ENCODE data around the gene CCM2.
"Not testable (repeated sequence)": the region's sequence is repeated elsewhere in the genome, so short reads cannot be mapped to it uniquely, and the experiment has no call there.

The CCM2 gene

GRCh38 chr7:44983742-44984477, 16.1 kb upstream of the CCM2 start:
- no peak for DNase-seq

GRCh38 chr7:44984478-44984758, 15.6 kb upstream of the CCM2 start:
- no peak for DNase-seq

GRCh38 chr7:44985033-44985695, 14.8 kb upstream of the CCM2 start:
- DNase-seq = no peak

GRCh38 chr7:44985900-44986217, 14.1 kb upstream of the CCM2 start:
- DNase-seq = no peak

- peak; percentile 94 to 95 for DNase-seq
Observed at GRCh38 chr7:44986218-44987053, 13.6 kb upstream of the CCM2 start.

- DNase-seq = no peak
Observed at GRCh38 chr7:44987457-44987856, 12.5 kb upstream of the CCM2 start.

GRCh38 chr7:44987996-44988395, 12.0 kb upstream of the CCM2 start:
- DNase-seq = no peak

- no peak for DNase-seq
Observed at GRCh38 chr7:44988701-44989100, 11.3 kb upstream of the CCM2 start.

GRCh38 chr7:44989132-44989531, 10.9 kb upstream of the CCM2 start:
- no peak for DNase-seq

GRCh38 chr7:44990109-44991023, 9.6 kb upstream of the CCM2 start:
- no peak for DNase-seq

- not testable (repeated sequence) for DNase-seq
Observed at GRCh38 chr7:44992004-44992795, 7.8 kb upstream of the CCM2 start.

GRCh38 chr7:44994877-44995554, 5.0 kb upstream of the CCM2 start:
- peak in 1 of 2 donors; percentile 42 for DNase-seq

- DNase-seq = peak in 1 of 2 donors; percentile 61
Observed at GRCh38 chr7:44995555-44996493, 4.2 kb upstream of the CCM2 start.

- DNase-seq = no peak
Observed at GRCh38 chr7:44998153-44998871, 1.7 kb upstream of the CCM2 start.

GRCh38 chr7:44999245-45000092, 532 bp upstream of the CCM2 start:
- peak; percentile 99 for DNase-seq

GRCh38 chr7:45001138-45001694, 1.2 kb downstream of the CCM2 start:
- peak; percentile 82 to 86 for DNase-seq

GRCh38 chr7:45001826-45002225, 1.8 kb downstream of the CCM2 start:
- no peak for DNase-seq

GRCh38 chr7:45003789-45004188, 3.8 kb downstream of the CCM2 start:
- no peak for DNase-seq
